K562 (cell line): ENCODE results near the gene NAT8L.

Experiments used
- BRD4 ChIP-seq: fragments of 200-600 bp; sonication (generic); IDR thresholded peaks from 2 replicates; pipeline ENCODE4 v1.6.1; 2017; ENCODE audit warnings: inconsistent platforms
- EZH2 ChIP-seq: IDR thresholded peaks from 2 replicates; pipeline ENCODE4 v1.6.1; 2012; ENCODE audit warnings: low read depth, mild to moderate bottlenecking, inconsistent platforms, low read length, borderline replicate concordance
- GTF2E2 ChIP-seq: fragments of 200-800 bp; sonication (Bioruptor generic); IDR thresholded peaks from 2 replicates; pipeline ENCODE4 v1.6.1; 2016; ENCODE audit warnings: missing genetic modification characterization, missing compliant biosample characterization
- HCFC1 ChIP-seq: IDR thresholded peaks from 2 replicates; pipeline ENCODE4 v1.6.1; 2012; ENCODE audit warnings: low read depth, low read length, improper control_type of control experiment
- JUNB ChIP-seq: fragments of 450-650 bp; formaldehyde crosslinking; conservative IDR thresholded peaks from 2 replicates; pipeline ENCODE4 v1.4.0; 2020; ENCODE audit warnings: mild to moderate bottlenecking
- SRSF3 ChIP-seq: fragments of 200-400 bp; formaldehyde crosslinking; IDR thresholded peaks from 2 replicates; pipeline ENCODE4 v1.6.1; 2016; ENCODE audit warnings: mild to moderate bottlenecking, low read length, moderate library complexity; ENCODE audit not compliant: insufficient read depth
- ZFP30 ChIP-seq: fragments of 250-450 bp; sonication (Bioruptor Pico); IDR thresholded peaks from 2 replicates; pipeline ENCODE4 v1.8.0; 2022; ENCODE audit warnings: moderate library complexity, mild to moderate bottlenecking, inconsistent platforms, borderline replicate concordance
- ZFPM2 ChIP-seq: fragments of 250-450 bp; sonication (Bioruptor Pico); IDR thresholded peaks from 2 replicates; pipeline ENCODE4 v1.5.1; 2022; ENCODE audit warnings: mild to moderate bottlenecking
- TF ChIP-seq, protein P1 (sequence below), 3 experiments: IDR thresholded peaks in 2 of 3; conservative IDR thresholded peaks in 1 of 3; 2 replicates each; pipeline ENCODE4 v1.5.1; 2011 to 2012; ENCODE audit warnings: low read length in 3 of 3, mild to moderate bottlenecking in 3 of 3, control low read depth in 2 of 3, improper control_type of control experiment in 1 of 3, inconsistent platforms in 1 of 3, low read depth in 1 of 3, mixed read lengths in 1 of 3, moderate library complexity in 1 of 3; ENCODE audit not compliant: insufficient read depth in 2 of 3
- TF ChIP-seq, protein P2 (sequence below): sonication (generic); formaldehyde crosslinking; IDR thresholded peaks from 2 replicates; pipeline ENCODE4 v1.9.0; 2022; ENCODE audit warnings: mild to moderate bottlenecking, missing genetic modification reagents
- TF ChIP-seq, protein P3 (sequence below), 2 experiments: IDR thresholded peaks in 1 of 2; conservative IDR thresholded peaks in 1 of 2; 2 replicates each; pipeline ENCODE4 v1.6.1; 2016; ENCODE audit warnings: low read depth in 2 of 2, mild to moderate bottlenecking in 1 of 2, missing compliant biosample characterization in 1 of 2, missing genetic modification characterization in 1 of 2, moderate library complexity in 1 of 2
- TF ChIP-seq, protein P4 (sequence below): fragments of 450-650 bp; IDR thresholded peaks from 2 replicates; pipeline ENCODE4 v1.6.1; 2016; ENCODE audit warnings: borderline replicate concordance
- TF ChIP-seq, protein P5 (sequence below): fragments of 450-650 bp; IDR thresholded peaks from 2 replicates; pipeline ENCODE4 v1.6.1; 2016; ENCODE audit warnings: missing biosample characterization, missing genetic modification characterization

DNA sequence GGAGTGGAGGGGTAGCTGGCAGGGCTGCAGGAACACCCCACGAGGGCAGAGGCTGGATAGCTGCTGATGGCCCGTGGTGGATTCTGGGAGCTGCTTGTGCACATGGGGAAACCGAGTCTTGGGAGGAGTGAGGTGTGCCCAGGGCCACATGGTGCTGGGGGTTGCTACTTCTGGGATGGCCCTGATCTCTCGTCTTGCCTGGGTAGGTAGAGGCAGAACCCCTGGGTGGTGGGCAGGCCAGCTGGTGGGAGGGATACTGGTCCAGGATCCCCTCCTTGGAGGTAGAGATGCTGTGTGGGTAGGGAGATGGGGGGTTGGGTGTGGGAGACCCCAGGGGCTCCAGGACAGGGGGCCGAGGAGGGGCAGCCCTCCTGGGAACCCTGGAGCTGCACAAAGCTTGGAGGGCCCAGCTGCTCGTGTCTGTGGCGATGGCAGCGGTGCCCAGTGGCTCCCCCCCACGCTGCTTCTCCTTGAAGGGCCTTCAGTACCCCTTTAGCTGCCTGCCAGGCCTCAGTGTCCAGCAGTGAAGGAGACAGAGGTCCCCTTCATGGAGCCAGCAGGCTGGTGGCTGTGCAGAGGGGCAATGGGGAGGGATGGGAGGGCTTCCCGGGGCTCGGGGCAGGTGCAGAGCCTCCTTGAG lies 3.2 kb downstream of the NAT8L start:
- TF ChIP-seq GTF2E2 (no peak), JUNB (CRISPR knock-in tag) (no peak), ZFPM2 (no peak), EZH2 (no peak), BRD4 (no peak), ZFP30 (CRISPR knock-in tag) (no peak), HCFC1 (no peak), SRSF3 (no peak)
- TF ChIP-seq, protein P1, sequence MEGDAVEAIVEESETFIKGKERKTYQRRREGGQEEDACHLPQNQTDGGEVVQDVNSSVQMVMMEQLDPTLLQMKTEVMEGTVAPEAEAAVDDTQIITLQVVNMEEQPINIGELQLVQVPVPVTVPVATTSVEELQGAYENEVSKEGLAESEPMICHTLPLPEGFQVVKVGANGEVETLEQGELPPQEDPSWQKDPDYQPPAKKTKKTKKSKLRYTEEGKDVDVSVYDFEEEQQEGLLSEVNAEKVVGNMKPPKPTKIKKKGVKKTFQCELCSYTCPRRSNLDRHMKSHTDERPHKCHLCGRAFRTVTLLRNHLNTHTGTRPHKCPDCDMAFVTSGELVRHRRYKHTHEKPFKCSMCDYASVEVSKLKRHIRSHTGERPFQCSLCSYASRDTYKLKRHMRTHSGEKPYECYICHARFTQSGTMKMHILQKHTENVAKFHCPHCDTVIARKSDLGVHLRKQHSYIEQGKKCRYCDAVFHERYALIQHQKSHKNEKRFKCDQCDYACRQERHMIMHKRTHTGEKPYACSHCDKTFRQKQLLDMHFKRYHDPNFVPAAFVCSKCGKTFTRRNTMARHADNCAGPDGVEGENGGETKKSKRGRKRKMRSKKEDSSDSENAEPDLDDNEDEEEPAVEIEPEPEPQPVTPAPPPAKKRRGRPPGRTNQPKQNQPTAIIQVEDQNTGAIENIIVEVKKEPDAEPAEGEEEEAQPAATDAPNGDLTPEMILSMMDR (IDR thresholded peaks at IDR 0.05 in 2 of 3, conservative IDR thresholded peaks at IDR 0.05 in 1 of 3; ENCODE audit: insufficient read depth in 2 of 3, low read depth in 1 of 3, low read length in 3 of 3), result no peak
- TF ChIP-seq, protein P2, sequence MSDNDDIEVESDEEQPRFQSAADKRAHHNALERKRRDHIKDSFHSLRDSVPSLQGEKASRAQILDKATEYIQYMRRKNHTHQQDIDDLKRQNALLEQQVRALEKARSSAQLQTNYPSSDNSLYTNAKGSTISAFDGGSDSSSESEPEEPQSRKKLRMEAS (CRISPR knock-in tag), result no peak
- TF ChIP-seq, protein P3, sequence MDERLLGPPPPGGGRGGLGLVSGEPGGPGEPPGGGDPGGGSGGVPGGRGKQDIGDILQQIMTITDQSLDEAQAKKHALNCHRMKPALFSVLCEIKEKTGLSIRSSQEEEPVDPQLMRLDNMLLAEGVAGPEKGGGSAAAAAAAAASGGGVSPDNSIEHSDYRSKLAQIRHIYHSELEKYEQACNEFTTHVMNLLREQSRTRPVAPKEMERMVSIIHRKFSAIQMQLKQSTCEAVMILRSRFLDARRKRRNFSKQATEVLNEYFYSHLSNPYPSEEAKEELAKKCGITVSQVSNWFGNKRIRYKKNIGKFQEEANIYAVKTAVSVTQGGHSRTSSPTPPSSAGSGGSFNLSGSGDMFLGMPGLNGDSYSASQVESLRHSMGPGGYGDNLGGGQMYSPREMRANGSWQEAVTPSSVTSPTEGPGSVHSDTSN (CRISPR knock-in tag; IDR thresholded peaks at IDR 0.05; ENCODE audit: low read depth), result no peak
- TF ChIP-seq, protein P3 (tag; conservative IDR thresholded peaks at IDR 0.05; ENCODE audit: low read depth), result no peak
- TF ChIP-seq, protein P4, sequence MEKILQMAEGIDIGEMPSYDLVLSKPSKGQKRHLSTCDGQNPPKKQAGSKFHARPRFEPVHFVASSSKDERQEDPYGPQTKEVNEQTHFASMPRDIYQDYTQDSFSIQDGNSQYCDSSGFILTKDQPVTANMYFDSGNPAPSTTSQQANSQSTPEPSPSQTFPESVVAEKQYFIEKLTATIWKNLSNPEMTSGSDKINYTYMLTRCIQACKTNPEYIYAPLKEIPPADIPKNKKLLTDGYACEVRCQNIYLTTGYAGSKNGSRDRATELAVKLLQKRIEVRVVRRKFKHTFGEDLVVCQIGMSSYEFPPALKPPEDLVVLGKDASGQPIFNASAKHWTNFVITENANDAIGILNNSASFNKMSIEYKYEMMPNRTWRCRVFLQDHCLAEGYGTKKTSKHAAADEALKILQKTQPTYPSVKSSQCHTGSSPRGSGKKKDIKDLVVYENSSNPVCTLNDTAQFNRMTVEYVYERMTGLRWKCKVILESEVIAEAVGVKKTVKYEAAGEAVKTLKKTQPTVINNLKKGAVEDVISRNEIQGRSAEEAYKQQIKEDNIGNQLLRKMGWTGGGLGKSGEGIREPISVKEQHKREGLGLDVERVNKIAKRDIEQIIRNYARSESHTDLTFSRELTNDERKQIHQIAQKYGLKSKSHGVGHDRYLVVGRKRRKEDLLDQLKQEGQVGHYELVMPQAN, result no peak
- TF ChIP-seq, protein P5, sequence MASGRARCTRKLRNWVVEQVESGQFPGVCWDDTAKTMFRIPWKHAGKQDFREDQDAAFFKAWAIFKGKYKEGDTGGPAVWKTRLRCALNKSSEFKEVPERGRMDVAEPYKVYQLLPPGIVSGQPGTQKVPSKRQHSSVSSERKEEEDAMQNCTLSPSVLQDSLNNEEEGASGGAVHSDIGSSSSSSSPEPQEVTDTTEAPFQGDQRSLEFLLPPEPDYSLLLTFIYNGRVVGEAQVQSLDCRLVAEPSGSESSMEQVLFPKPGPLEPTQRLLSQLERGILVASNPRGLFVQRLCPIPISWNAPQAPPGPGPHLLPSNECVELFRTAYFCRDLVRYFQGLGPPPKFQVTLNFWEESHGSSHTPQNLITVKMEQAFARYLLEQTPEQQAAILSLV (tag), result no peak
